ENCODE data around the gene MAN1C1.
A peak's percentile ranks its signal among the peaks of the same experiment; 100 is the strongest.

Gene MAN1C1

GRCh38 chr1:25664357-25665199, 48.0 kb downstream of the MAN1C1 start:
- Histone ChIP-seq H3K27me3 (ENCODE audit: control insufficient read depth, insufficient read depth, low read length) (no peaks in the 10 kb centered on the region), H3K36me3 (ENCODE audit: control insufficient read depth, insufficient read depth, low read length) (no peaks in the 10 kb centered on the region), H3K9me3 (ENCODE audit: control insufficient read depth, low read length) (no peaks in the 10 kb centered on the region), H3K4me1 (no peaks in the 10 kb centered on the region), H2AFZ (no peak overlapping the region), H3K27ac (peak overlapping the region; percentile 19), H3K79me2 (peaks cover 2% of the 10 kb centered on the region), H3K9ac (no peak overlapping the region), H3K4me3 (ENCODE audit: low read depth, low read length) (no peak overlapping the region), H3K4me2 (ENCODE audit: low read length) (no peak overlapping the region)
- no peak for TF ChIP-seq CTCF (IDR thresholded peaks at IDR 0.05)

DNA sequence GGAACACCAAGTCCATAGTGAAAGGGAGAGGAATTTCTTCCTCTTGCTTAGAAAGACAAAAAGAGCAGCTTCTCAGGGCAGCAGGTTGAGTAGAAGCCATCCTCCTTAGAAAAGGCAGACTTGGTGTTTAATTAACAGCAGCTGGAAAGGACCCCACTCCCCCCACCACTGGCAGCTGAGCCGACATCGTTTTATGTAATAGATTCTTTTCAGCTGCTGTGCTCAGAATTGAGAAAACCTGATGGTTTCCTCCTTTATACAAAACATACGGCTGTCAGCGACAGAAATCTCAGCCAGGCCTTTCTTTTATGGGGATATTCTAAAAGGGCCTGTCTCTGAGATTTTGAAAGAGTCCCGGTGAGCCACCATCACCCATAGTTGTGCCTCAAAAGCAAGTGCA, 49.9 kb downstream of the MAN1C1 start:
- Histone ChIP-seq H3K27ac (no peak overlapping the region), H3K36me3 (ENCODE audit: control insufficient read depth, insufficient read depth, low read length) (no peaks in the 10 kb centered on the region), H3K4me3 (ENCODE audit: low read depth, low read length) (no peak overlapping the region), H3K9ac (no peak overlapping the region), H2AFZ (no peak overlapping the region), H3K9me3 (ENCODE audit: control insufficient read depth, low read length) (no peaks in the 10 kb centered on the region), H3K4me1 (no peaks in the 10 kb centered on the region), H3K79me2 (peaks cover 2% of the 10 kb centered on the region), H3K4me2 (ENCODE audit: low read length) (no peak overlapping the region), H3K27me3 (ENCODE audit: control insufficient read depth, insufficient read depth, low read length) (no peaks in the 10 kb centered on the region)
- no peak for TF ChIP-seq CTCF (IDR thresholded peaks at IDR 0.05)

- Histone ChIP-seq H3K36me3 (ENCODE audit: control insufficient read depth, insufficient read depth, low read length) (no peaks in the 10 kb centered on the region), H3K4me2 (ENCODE audit: low read length) (no peak overlapping the region), H3K9me3 (ENCODE audit: control insufficient read depth, low read length) (no peaks in the 10 kb centered on the region), H2AFZ (no peak overlapping the region), H3K27me3 (ENCODE audit: control insufficient read depth, insufficient read depth, low read length) (no peaks in the 10 kb centered on the region), H3K9ac (no peak overlapping the region), H3K79me2 (peaks cover 6% of the 10 kb centered on the region), H3K27ac (no peak overlapping the region), H3K4me3 (ENCODE audit: low read depth, low read length) (no peak overlapping the region), H3K4me1 (no peaks in the 10 kb centered on the region)
- no peak for TF ChIP-seq CTCF (IDR thresholded peaks at IDR 0.05)
Observed at GRCh38 chr1:25668931-25669573, 52.5 kb downstream of the MAN1C1 start.

GRCh38 chr1:25669781-25670567, 53.4 kb downstream of the MAN1C1 start:
- Histone ChIP-seq H3K27me3 (ENCODE audit: control insufficient read depth, insufficient read depth, low read length) (no peaks in the 10 kb centered on the region), H3K4me1 (no peaks in the 10 kb centered on the region), H3K9me3 (ENCODE audit: control insufficient read depth, low read length) (no peaks in the 10 kb centered on the region), H3K79me2 (peaks cover 6% of the 10 kb centered on the region), H3K36me3 (ENCODE audit: control insufficient read depth, insufficient read depth, low read length) (no peaks in the 10 kb centered on the region), H3K9ac (no peak overlapping the region), H3K27ac (no peak overlapping the region), H2AFZ (no peak overlapping the region), H3K4me2 (ENCODE audit: low read length) (no peak overlapping the region), H3K4me3 (ENCODE audit: low read depth, low read length) (no peak overlapping the region)
- no peak for TF ChIP-seq CTCF (IDR thresholded peaks at IDR 0.05)

Measured in parathyroid adenoma (tissue), 2 donors.